ENCODE measurements around the gene CROCC2. TPM values are rescaled to one million over a fixed set of nuclear protein-coding genes. Genes with fewer than 3 reads are reported as not detected.

CROCC2 gene
- total and polyA plus RNA-seq, 11 donors = not detected

- no peak for ATAC-seq
- 86 to 90% (median 87%) methylated on average over 18 to 25 of the region's 25 CpGs for WGBS, 4 donors
Observed at GRCh38 chr2:240935103-240935876, 29.2 kb downstream of the CROCC2 start.

GRCh38 chr2:240936106-240936505 lies 30.0 kb downstream of the CROCC2 start:
- no peaks in the 10 kb centered on the region for H3K36me3 ChIP-seq
- ATAC-seq = no peak
- WGBS, 4 donors = 85 to 89% (median 88%) methylated on average over 9 of the region's 9 CpGs
- no peak overlapping the region for H3K27ac ChIP-seq
- no peaks in the 10 kb centered on the region for H3K4me1 ChIP-seq
- peaks cover 0 to under 1% (median 0%) of the 10 kb centered on the region in 9 donors for H3K27me3 ChIP-seq
- peaks cover 0 to 28% (median 3%) of the 10 kb centered on the region in 12 donors for H3K9me3 ChIP-seq
- intact Hi-C loops (cut with DNase I) = no loop called here
- H3K4me3 ChIP-seq = no peak overlapping the region
- DNase-seq = no peak
- TF ChIP-seq CTCF (IDR thresholded peaks at IDR 0.05) (no peak), POLR2A (IDR thresholded peaks at IDR 0.05) (no peak)

More at GRCh38 chr2:240935103-240935876, 29.2 kb downstream of the CROCC2 start:
- H3K27ac ChIP-seq = no peak overlapping the region
- intact Hi-C loops (cut with DNase I) = no loop called here
- peaks cover 0 to 28% (median 3%) of the 10 kb centered on the region in 12 donors for H3K9me3 ChIP-seq
- no peak overlapping the region for H3K4me3 ChIP-seq
- TF ChIP-seq CTCF (IDR thresholded peaks at IDR 0.05) = no peak
- TF ChIP-seq POLR2A (IDR thresholded peaks at IDR 0.05) = no peak
- H3K27me3 ChIP-seq = peaks cover 0 to 4% (median 0%) of the 10 kb centered on the region in 9 donors
- H3K4me1 ChIP-seq = no peaks in the 10 kb centered on the region
- no peaks in the 10 kb centered on the region for H3K36me3 ChIP-seq
- peak; percentile 4 to 52 (median 12) for DNase-seq

GRCh38 chr2:240946046-240946445 lies 39.9 kb downstream of the CROCC2 start:
- H3K4me1 ChIP-seq = no peaks in the 10 kb centered on the region
- WGBS, 4 donors = 81 to 89% (median 84%) methylated on average over 7 of the region's 7 CpGs
- H3K36me3 ChIP-seq = no peaks in the 10 kb centered on the region
- H3K27ac ChIP-seq = no peak overlapping the region
- H3K27me3 ChIP-seq = no peaks in the 10 kb centered on the region
- H3K9me3 ChIP-seq = peaks cover 0 to 10% (median 0%) of the 10 kb centered on the region in 12 donors
- intact Hi-C loops (cut with DNase I) = no loop called here
- peak in 3 of 5 donors; percentile 14 to 44 (median 19) for DNase-seq
- TF ChIP-seq POLR2A (IDR thresholded peaks at IDR 0.05) = no peak
- TF ChIP-seq CTCF (IDR thresholded peaks at IDR 0.05) = no peak
- no peak overlapping the region for H3K4me3 ChIP-seq
- ATAC-seq = no peak

- Histone ChIP-seq H3K27me3 (no peaks in the 10 kb centered on the region), H3K4me1 (no peaks in the 10 kb centered on the region), H3K9me3 (peaks cover 0 to 6% (median 0%) of the 10 kb centered on the region in 12 donors), H3K36me3 (no peaks in the 10 kb centered on the region), H3K27ac (no peak overlapping the region), H3K4me3 (no peak overlapping the region)
- ATAC-seq (peak in 1 of 4 donors; percentile 11), DNase-seq (peak; percentile 6 to 32 (median 13))
- TF ChIP-seq POLR2A (IDR thresholded peaks at IDR 0.05) (no peak), CTCF (IDR thresholded peaks at IDR 0.05) (no peak)
- intact Hi-C loops (cut with DNase I) = no loop called here
- WGBS, 4 donors = 67 to 85% (median 80%) methylated on average over 1 to 5 of the region's 5 CpGs
Observed at GRCh38 chr2:240946654-240947053, 40.5 kb downstream of the CROCC2 start.

All from heart left ventricle (tissue), 16 donors.